Testis (tissue), 2 donors: ENCODE results near the gene ITPA.

Experiments used
- CTCF ChIP-seq, 3 experiments: fragments of 450-650 bp in 2 of 3; fragments of 200-600 bp in 1 of 3; sonication (generic) in 1 of 3; IDR thresholded peaks; one replicate each; pipeline ENCODE4 v1.5.1; 2016 to 2019; ENCODE audit warnings: antibody characterized with exemption in 3 of 3, mild to moderate bottlenecking in 2 of 3, moderate library complexity in 1 of 3
- POLR2A ChIP-seq: fragments of 450-650 bp; IDR thresholded peaks from one replicate; pipeline ENCODE4 v1.6.1; 2017; ENCODE audit warnings: antibody characterized with exemption, mild to moderate bottlenecking, moderate library complexity

- TF ChIP-seq CTCF (IDR thresholded peaks at IDR 0.05) (no peak), POLR2A (no peak)
Observed at GRCh38 chr20:3258429-3258828, 49.1 kb downstream of the ITPA start.
